SK-N-SH treated with all-trans-retinoic acid at 6 μM for 48 hours (cell line): ENCODE measurements around the gene PLA2G10.

Experiments used
- ATAC-seq: fragments of 200-7000 bp; cut with Tn5 transposase; 3 replicates; pipeline ENCODE4 v1.9.1; 2020; ENCODE audit warnings: mild to moderate bottlenecking, moderate library complexity
- ARNTL ChIP-seq: fragments of 450-650 bp; formaldehyde crosslinking; IDR thresholded peaks from 2 replicates; pipeline ENCODE4 v1.5.0; 2020; ENCODE audit warnings: low read depth, mild to moderate bottlenecking, moderate library complexity, borderline replicate concordance
- BACH2 ChIP-seq: fragments of 250-450 bp; sonication (Bioruptor Pico); IDR thresholded peaks from 2 replicates; pipeline ENCODE4 v1.9.0; 2021; ENCODE audit warnings: mild to moderate bottlenecking, borderline replicate concordance
- CREB5 ChIP-seq: fragments of 250-450 bp; sonication (Bioruptor Pico); IDR thresholded peaks from 2 replicates; pipeline ENCODE4 v1.5.1; 2020; ENCODE audit warnings: low read depth, mild to moderate bottlenecking, moderate library complexity
- CSDC2 ChIP-seq: fragments of 250-450 bp; sonication (Bioruptor Pico); IDR thresholded peaks from 2 replicates; pipeline ENCODE4 v1.5.0; 2020; ENCODE audit warnings: mild to moderate bottlenecking, moderate library complexity
- CSRNP3 ChIP-seq: fragments of 250-450 bp; sonication (Bioruptor Pico); IDR thresholded peaks from 2 replicates; pipeline ENCODE4 v1.5.1; 2021; ENCODE audit warnings: mild to moderate bottlenecking, moderate library complexity
- ESRRG ChIP-seq: fragments of 250-450 bp; sonication (Bioruptor Pico); IDR thresholded peaks from 2 replicates; pipeline ENCODE4 v1.6.1; 2021; ENCODE audit warnings: mild to moderate bottlenecking
- GLIS3 ChIP-seq: fragments of 250-450 bp; sonication (Bioruptor Pico); IDR thresholded peaks from 2 replicates; pipeline ENCODE4 v1.5.0; 2020; ENCODE audit warnings: mild to moderate bottlenecking, moderate library complexity
- OSR1 ChIP-seq: fragments of 250-450 bp; sonication (Bioruptor Pico); IDR thresholded peaks from 2 replicates; pipeline ENCODE4 v1.8.0; 2022; ENCODE audit warnings: moderate library complexity, mild to moderate bottlenecking, inconsistent platforms
- PATZ1 ChIP-seq: fragments of 250-450 bp; sonication (Bioruptor Pico); IDR thresholded peaks from 2 replicates; pipeline ENCODE4 v1.8.0; 2020; ENCODE audit warnings: mild to moderate bottlenecking, moderate library complexity, borderline replicate concordance
- POU6F1 ChIP-seq: fragments of 250-450 bp; sonication (Bioruptor Pico); IDR thresholded peaks from 2 replicates; pipeline ENCODE4 v1.8.0; 2021; ENCODE audit warnings: low read depth, mild to moderate bottlenecking, moderate library complexity, borderline replicate concordance
- PPARA ChIP-seq: fragments of 250-450 bp; sonication (Bioruptor Pico); IDR thresholded peaks from 2 replicates; pipeline ENCODE4 v1.5.0; 2020; ENCODE audit warnings: mild to moderate bottlenecking, borderline replicate concordance
- RARB ChIP-seq: fragments of 250-450 bp; sonication (Bioruptor Pico); IDR thresholded peaks from 2 replicates; pipeline ENCODE4 v1.8.0; 2021; ENCODE audit warnings: mild to moderate bottlenecking, moderate library complexity
- SNAI2 ChIP-seq: fragments of 250-450 bp; sonication (Bioruptor Pico); IDR thresholded peaks from 2 replicates; pipeline ENCODE4 v1.5.0; 2020; ENCODE audit warnings: mild to moderate bottlenecking, moderate library complexity
- TCF4 ChIP-seq: fragments of 250-450 bp; sonication (Bioruptor Pico); IDR thresholded peaks from 2 replicates; pipeline ENCODE4 v1.8.0; 2021; ENCODE audit warnings: mild to moderate bottlenecking, moderate library complexity, borderline replicate concordance
- TOX ChIP-seq: fragments of 250-450 bp; sonication (Bioruptor Pico); IDR thresholded peaks from 2 replicates; pipeline ENCODE4 v1.8.0; 2021; ENCODE audit warnings: mild to moderate bottlenecking, moderate library complexity, borderline replicate concordance
- TSHZ2 ChIP-seq: fragments of 250-450 bp; sonication (Bioruptor Pico); IDR thresholded peaks from 2 replicates; pipeline ENCODE4 v1.5.0; 2020; ENCODE audit warnings: mild to moderate bottlenecking, moderate library complexity
- ZC3H10 ChIP-seq: fragments of 250-450 bp; sonication (Bioruptor Pico); IDR thresholded peaks from 2 replicates; pipeline ENCODE4 v1.5.1; 2021; ENCODE audit warnings: mild to moderate bottlenecking, moderate library complexity
- ZFP3 ChIP-seq: fragments of 250-450 bp; sonication (Bioruptor Pico); IDR thresholded peaks from 2 replicates; pipeline ENCODE4 v1.5.0; 2020; ENCODE audit warnings: mild to moderate bottlenecking, moderate library complexity
- ZFP30 ChIP-seq: fragments of 450-650 bp; formaldehyde crosslinking; IDR thresholded peaks from 2 replicates; pipeline ENCODE4 v1.5.0; 2022; ENCODE audit warnings: mild to moderate bottlenecking, moderate library complexity
- ZNF565 ChIP-seq: fragments of 450-650 bp; formaldehyde crosslinking; conservative IDR thresholded peaks from 2 replicates; pipeline ENCODE4 v1.5.0; 2020; ENCODE audit warnings: low read depth, mild to moderate bottlenecking, moderate library complexity
- ZNF70 ChIP-seq: fragments of 450-650 bp; formaldehyde crosslinking; IDR thresholded peaks from 2 replicates; pipeline ENCODE4 v1.5.0; 2020; ENCODE audit warnings: mild to moderate bottlenecking, moderate library complexity
- ZNF8 ChIP-seq: fragments of 450-650 bp; formaldehyde crosslinking; IDR thresholded peaks from 2 replicates; pipeline ENCODE4 v1.5.0; 2020; ENCODE audit warnings: mild to moderate bottlenecking, moderate library complexity

The PLA2G10 gene

GRCh38 chr16:14676633-14677032 is 17.5 kb downstream of the PLA2G10 start:
- no peak for ATAC-seq
- TF ChIP-seq ESRRG = no peak
- no peak for TF ChIP-seq TSHZ2 (CRISPR knock-in tag)
- TF ChIP-seq ZNF565 = no peak
- TF ChIP-seq TOX (CRISPR knock-in tag) = no peak
- no peak for TF ChIP-seq ZFP3 (CRISPR knock-in tag)
- no peak for TF ChIP-seq POU6F1 (CRISPR knock-in tag)
- no peak for TF ChIP-seq PPARA (CRISPR knock-in tag)
- no peak for TF ChIP-seq CSRNP3
- no peak for TF ChIP-seq CREB5 (CRISPR knock-in tag)
- TF ChIP-seq BACH2 (CRISPR knock-in tag) = no peak
- TF ChIP-seq GLIS3 (CRISPR knock-in tag) = no peak
- TF ChIP-seq CSDC2 = no peak
- TF ChIP-seq OSR1 (CRISPR knock-in tag) = no peak
- no peak for TF ChIP-seq ARNTL (CRISPR knock-in tag)
- no peak for TF ChIP-seq TCF4 (CRISPR knock-in tag)
- no peak for TF ChIP-seq PATZ1 (CRISPR knock-in tag)

DNA sequence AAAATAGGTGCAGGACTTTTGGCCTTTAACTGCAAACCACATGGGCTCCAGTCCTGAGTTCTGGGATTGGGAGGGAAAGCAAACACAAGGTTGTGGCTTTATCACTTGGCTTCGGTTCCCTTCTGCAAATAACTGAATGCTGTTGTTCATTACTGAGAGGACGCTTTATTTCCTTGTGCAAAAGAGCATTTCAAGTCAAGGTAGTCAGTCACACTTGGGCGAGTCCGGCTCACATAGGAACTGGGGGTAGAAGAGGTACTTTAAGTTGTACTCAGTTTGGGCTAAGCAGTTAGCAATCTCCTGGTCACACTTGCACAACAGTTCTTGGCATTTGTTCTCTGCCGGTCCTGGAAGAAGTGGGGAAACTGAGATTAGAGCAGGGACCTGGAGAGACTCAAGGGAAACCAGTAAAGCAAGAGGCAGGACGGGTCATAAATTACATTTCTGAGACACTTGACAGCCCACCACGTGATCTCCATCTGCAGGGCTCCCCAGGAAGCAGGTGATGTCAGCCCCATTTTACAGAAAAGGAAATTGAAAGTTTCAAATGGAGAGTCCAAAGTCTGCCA is 21.6 kb downstream of the PLA2G10 start:
- peak; percentile 15; the same call in 1 of the 3 replicates for ATAC-seq
- no peak for TF ChIP-seq ZNF8 (CRISPR knock-in tag)
- TF ChIP-seq OSR1 (CRISPR knock-in tag) = no peak
- TF ChIP-seq ZC3H10 = no peak

DNA sequence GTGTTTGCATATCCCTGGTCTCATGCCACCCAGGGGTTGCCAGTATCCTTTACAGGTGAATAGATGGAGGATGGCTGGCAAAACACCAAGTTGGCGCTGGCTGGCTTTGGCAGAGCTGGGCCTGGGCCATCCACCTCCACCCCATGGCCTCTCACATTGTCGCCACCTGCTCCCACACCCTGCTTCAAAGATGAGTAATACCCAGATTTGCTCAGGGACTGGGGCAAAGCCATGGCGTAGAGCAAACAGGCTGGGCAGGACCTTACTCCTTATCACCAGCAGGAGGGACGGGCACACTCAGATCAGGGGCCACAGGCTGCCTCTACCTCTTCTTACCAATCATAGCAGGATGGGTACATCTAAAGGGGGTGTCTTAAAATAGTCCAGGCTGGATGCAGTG is 24.3 kb downstream of the PLA2G10 start:
- no peak for TF ChIP-seq CSRNP3
- no peak for TF ChIP-seq ZC3H10
- TF ChIP-seq ZFP3 (CRISPR knock-in tag) = no peak
- no peak for TF ChIP-seq ESRRG
- TF ChIP-seq ZNF70 (CRISPR knock-in tag) = no peak
- no peak for TF ChIP-seq TSHZ2 (CRISPR knock-in tag)
- TF ChIP-seq GLIS3 (CRISPR knock-in tag) = no peak
- TF ChIP-seq ARNTL (CRISPR knock-in tag) = no peak
- TF ChIP-seq CREB5 (CRISPR knock-in tag) = no peak
- TF ChIP-seq CSDC2 = no peak
- no peak for TF ChIP-seq ZNF565
- no peak for TF ChIP-seq RARB (CRISPR knock-in tag)
- no peak for TF ChIP-seq PPARA (CRISPR knock-in tag)
- TF ChIP-seq SNAI2 = no peak
- no peak for TF ChIP-seq ZFP30 (CRISPR knock-in tag)
- no peak; the same call in 2 of the 3 replicates for ATAC-seq
